HCT116 (cell line): ENCODE data around the gene VPS41. TPM values are rescaled to one million over a fixed set of nuclear protein-coding genes. Genes with fewer than 3 reads are reported as not detected.

Source experiments
- ATAC-seq: fragments of 200-7000 bp; cut with Tn5 transposase; 2 replicates; pipeline ENCODE4 v1.9.1; 2020; ENCODE audit warnings: mild to moderate bottlenecking, moderate library complexity
- BruUV-seq: library from RNA; stranded (reverse); fragments of 400-500 nt; replicated peaks from 2 replicates; lab custom pipeline; 2021; lab: Mats Ljungman, UMichigan
- CTCF ChIA-PET: fragments of 300-600 bp; sonication (Branson Sonifier 250); formaldehyde crosslinking; loops from one replicate; lab custom pipeline; 2021; ENCODE audit warnings: antibody characterized with exemption; lab: Charles Lee
- POLR2A ChIA-PET: fragments of 300-600, 350-600 bp; sonication (Branson Sonifier 250); formaldehyde crosslinking; loops from one replicate; lab custom pipeline; 2021; ENCODE audit warnings: antibody characterized with exemption; lab: Charles Lee
- RAD21 ChIA-PET, 2 experiments: fragments of 300-600 bp; sonication (Branson Sonifier 250); formaldehyde crosslinking; loops; one replicate each; lab custom pipeline; 2023; ENCODE audit warnings: low total read pairs in 2 of 2; ENCODE audit not compliant: uncharacterized antibody in 2 of 2, unreplicated experiment in 2 of 2, low non-redundant PET in 1 of 2; lab: Charles Lee
- DNase-seq: peaks from one replicate; pipeline ENCODE4 v3.0.0-alpha.2; 2010; ENCODE audit warnings: low read depth, low spot score
- H2AFZ ChIP-seq: fragments of 200-600 bp; shearing (Covaris generic), sonication (generic); 2 replicates; pipeline ENCODE4 v1.6.1; 2017; ENCODE audit warnings: low read depth, mixed run types, mixed read lengths, antibody characterized with exemption, low read length; ENCODE audit not compliant: poor library complexity, severe bottlenecking
- H3K27ac ChIP-seq: 2 replicates; pipeline ENCODE4 v1.5.1; 2012; ENCODE audit warnings: low read depth, low read length
- H3K27me3 ChIP-seq: fragments of 200-600 bp; sonication (generic); 2 replicates; pipeline ENCODE4 v1.6.1; 2016; ENCODE audit warnings: mixed run types, low read length, mixed read lengths; ENCODE audit not compliant: insufficient read depth
- H3K36me3 ChIP-seq, 2 experiments: fragments of 200-500 bp in 1 of 2; fragments of 200-600 bp in 1 of 2; sonication (Bioruptor generic) in 1 of 2; sonication (generic) in 1 of 2; 2 replicates each; pipeline versions ENCODE4 v1.5.1 to v1.6.1; 2014 to 2016; ENCODE audit warnings: low read length in 2 of 2, inconsistent platforms in 1 of 2, mixed read lengths in 1 of 2, mixed run types in 1 of 2; ENCODE audit not compliant: insufficient read depth in 2 of 2, control insufficient read depth in 1 of 2
- H3K4me1 ChIP-seq, 2 experiments: fragments of 200-600 bp in 1 of 2; sonication (generic) in 1 of 2; 2 replicates each; pipeline versions ENCODE4 v1.5.1 to v1.6.1; 2012 to 2017; ENCODE audit warnings: low read length in 2 of 2, inconsistent platforms in 1 of 2, mild to moderate bottlenecking in 1 of 2, mixed read lengths in 1 of 2, mixed run types in 1 of 2, moderate library complexity in 1 of 2; ENCODE audit not compliant: insufficient read depth in 2 of 2, control insufficient read depth in 1 of 2
- H3K4me2 ChIP-seq: fragments of 200-600 bp; sonication (generic); 2 replicates; pipeline ENCODE4 v1.6.1; 2017; ENCODE audit warnings: mixed run types, low read length, mixed read lengths
- H3K4me3 ChIP-seq, 2 experiments: fragments of 200-600 bp in 1 of 2; sonication (generic) in 1 of 2; replicated peaks in 1 of 2; 2 replicates each; pipeline ENCODE4 v1.5.1; 2011 to 2016; ENCODE audit warnings: low read length in 2 of 2, control low read depth in 1 of 2, low read depth in 1 of 2, mild to moderate bottlenecking in 1 of 2, mixed read lengths in 1 of 2, mixed run types in 1 of 2
- H3K79me2 ChIP-seq: fragments of 200-600 bp; sonication (generic); 2 replicates; pipeline ENCODE4 v1.6.1; 2017; ENCODE audit warnings: mild to moderate bottlenecking, mixed run types, low read length, moderate library complexity, mixed read lengths; ENCODE audit not compliant: insufficient read depth
- H3K9ac ChIP-seq: fragments of 200-600 bp; sonication (generic); 2 replicates; pipeline ENCODE4 v1.6.1; 2016; ENCODE audit warnings: low read length, mixed read lengths
- H3K9me2 ChIP-seq: fragments of 200-600 bp; sonication (generic), shearing (Covaris generic); 2 replicates; pipeline ENCODE4 v1.6.1; 2017; ENCODE audit warnings: mixed run types, mild to moderate bottlenecking, moderate library complexity; ENCODE audit not compliant: insufficient read depth
- H3K9me3 ChIP-seq, 2 experiments: fragments of 200-500 bp in 1 of 2; fragments of 200-600 bp in 1 of 2; sonication (Bioruptor generic) in 1 of 2; sonication (generic) in 1 of 2; 2 replicates each; pipeline ENCODE4 v1.6.1; 2014 to 2017; ENCODE audit warnings: low read length in 2 of 2, mixed read lengths in 2 of 2, inconsistent platforms in 1 of 2, low read depth in 1 of 2, mild to moderate bottlenecking in 1 of 2, mixed run types in 1 of 2, moderate library complexity in 1 of 2; ENCODE audit not compliant: control insufficient read depth in 1 of 2, insufficient read depth in 1 of 2
- H4K20me1 ChIP-seq: fragments of 200-600 bp; sonication (generic), shearing (Covaris generic); 2 replicates; pipeline ENCODE4 v1.6.1; 2017; ENCODE audit warnings: mixed run types, mild to moderate bottlenecking, moderate library complexity; ENCODE audit not compliant: insufficient read depth
- ELF1 ChIP-seq: IDR thresholded peaks from 2 replicates; pipeline ENCODE4 v1.6.1; 2012; ENCODE audit warnings: low read depth, borderline replicate concordance
- EZH2 ChIP-seq: fragments of 200-600 bp; sonication (generic); IDR thresholded peaks from 2 replicates; pipeline ENCODE4 v1.6.1; 2017; ENCODE audit warnings: antibody characterized with exemption, mixed run types
- POLR2A ChIP-seq: IDR thresholded peaks from 2 replicates; pipeline ENCODE4 v1.7.0; 2011; ENCODE audit warnings: borderline replicate concordance; ENCODE audit not compliant: insufficient read depth, insufficient read length; ENCODE audit errors: extremely low read depth
- POLR2AphosphoS5 ChIP-seq: IDR thresholded peaks from 2 replicates; pipeline ENCODE4 v1.6.1; 2011; ENCODE audit warnings: mild to moderate bottlenecking, low read depth, low read length, moderate library complexity
- SRF ChIP-seq: IDR thresholded peaks from 2 replicates; pipeline ENCODE4 v1.6.1; 2012; ENCODE audit warnings: low read depth
- intact Hi-C: fragments of 100-400 bp; cut with micrococcal nuclease; formaldehyde crosslinking; loops from 2 replicates; pipeline ENCODE4 v1.10.0; 2022
- total RNA-seq: library from RNA; stranded (reverse); gene quantifications from one replicate; pipeline ENCODE4 v1.2.1, GENCODE V29; 2021; ENCODE audit not compliant: unreplicated experiment
- TF ChIP-seq, protein P1 (sequence below): IDR thresholded peaks from 2 replicates; pipeline ENCODE4 v1.6.1; 2012
- TF ChIP-seq, protein P2 (sequence below), 3 experiments: fragments of 200-600 bp in 1 of 3; sonication (generic) in 1 of 3; IDR thresholded peaks in 2 of 3; conservative IDR thresholded peaks in 1 of 3; 2 replicates each; pipeline ENCODE4 v1.5.1; 2012 to 2017; ENCODE audit warnings: low read depth in 2 of 3, low read length in 2 of 3, antibody characterized with exemption in 1 of 3, borderline replicate concordance in 1 of 3, control low read depth in 1 of 3, mild to moderate bottlenecking in 1 of 3, mixed read lengths in 1 of 3, mixed run types in 1 of 3, moderate library complexity in 1 of 3; ENCODE audit not compliant: insufficient read depth in 1 of 3
- TF ChIP-seq, protein P3 (sequence below): IDR thresholded peaks from 2 replicates; pipeline ENCODE4 v1.6.1; 2012; ENCODE audit warnings: low read depth

Gene VPS41
- total RNA-seq, 1 experiment from 2014 or later: 72.2 TPM

DNA sequence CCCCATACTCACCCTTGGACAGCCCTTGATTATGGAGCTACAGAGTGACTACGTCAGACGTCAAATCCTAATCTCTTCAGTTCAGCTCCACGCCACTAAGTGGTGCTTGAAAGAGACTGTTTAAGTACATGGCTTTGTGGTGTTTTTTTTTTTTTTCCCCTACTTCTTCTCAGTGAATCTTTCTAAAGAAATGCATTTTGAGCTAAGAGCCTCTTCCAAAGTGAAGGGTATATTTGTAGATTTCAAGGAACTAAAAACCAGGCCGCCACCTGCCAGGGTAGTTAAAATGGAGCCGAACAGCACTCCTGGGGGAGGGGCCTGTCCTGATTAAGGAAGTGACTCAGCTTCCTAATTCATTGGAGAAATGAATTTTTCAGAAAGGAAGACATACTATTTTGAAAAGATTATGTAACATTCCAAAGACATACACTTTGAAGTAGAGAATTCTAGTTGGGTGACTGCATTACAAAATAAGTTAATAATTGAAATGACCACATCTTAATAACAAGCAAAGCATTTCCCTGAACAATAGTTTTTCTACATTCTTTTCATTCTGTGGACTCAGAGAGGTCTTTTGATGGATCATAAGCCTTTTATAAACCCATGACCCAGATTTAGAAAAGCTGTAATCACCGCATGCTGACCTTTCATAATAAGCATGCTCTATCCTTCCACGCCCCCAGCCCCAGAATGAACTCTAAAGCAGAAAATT lies 20.6 kb upstream of the VPS41 start:
- Histone ChIP-seq H3K4me2 (no peak overlapping the region), H2AFZ (peak overlapping the region; percentile 60), H3K9me2 (no peaks in the 10 kb centered on the region), H3K27ac (no peak overlapping the region), H3K36me3 (no peaks in the 10 kb centered on the region), H3K4me3 (no peak overlapping the region), H3K27me3 (0 out of 2 replicates have a peak, but pooled peaks cover under 1% of the 10 kb centered on the region), H3K9ac (no peak overlapping the region), H3K4me1 (0 out of 4 replicates have a peak, but pooled peaks cover 0 to 3% of the 10 kb centered on the region in 2 experiments), H3K79me2 (no peaks in the 10 kb centered on the region), H3K9me3 (no peaks in the 10 kb centered on the region), H4K20me1 (no peaks in the 10 kb centered on the region)
- ATAC-seq (no peak), DNase-seq (no peak)
- CTCF ChIA-PET: interaction anchor here (0.8 to 1.4 kb wide), 2 partner anchors 10 to 49 kb away, joined by 3 read pairs; no protein-coding TSS in a partner anchor
- BruUV-seq: no TSS peak
- TF ChIP-seq, protein P1, sequence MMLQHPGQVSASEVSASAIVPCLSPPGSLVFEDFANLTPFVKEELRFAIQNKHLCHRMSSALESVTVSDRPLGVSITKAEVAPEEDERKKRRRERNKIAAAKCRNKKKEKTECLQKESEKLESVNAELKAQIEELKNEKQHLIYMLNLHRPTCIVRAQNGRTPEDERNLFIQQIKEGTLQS: no peak
- TF ChIP-seq, protein P2, sequence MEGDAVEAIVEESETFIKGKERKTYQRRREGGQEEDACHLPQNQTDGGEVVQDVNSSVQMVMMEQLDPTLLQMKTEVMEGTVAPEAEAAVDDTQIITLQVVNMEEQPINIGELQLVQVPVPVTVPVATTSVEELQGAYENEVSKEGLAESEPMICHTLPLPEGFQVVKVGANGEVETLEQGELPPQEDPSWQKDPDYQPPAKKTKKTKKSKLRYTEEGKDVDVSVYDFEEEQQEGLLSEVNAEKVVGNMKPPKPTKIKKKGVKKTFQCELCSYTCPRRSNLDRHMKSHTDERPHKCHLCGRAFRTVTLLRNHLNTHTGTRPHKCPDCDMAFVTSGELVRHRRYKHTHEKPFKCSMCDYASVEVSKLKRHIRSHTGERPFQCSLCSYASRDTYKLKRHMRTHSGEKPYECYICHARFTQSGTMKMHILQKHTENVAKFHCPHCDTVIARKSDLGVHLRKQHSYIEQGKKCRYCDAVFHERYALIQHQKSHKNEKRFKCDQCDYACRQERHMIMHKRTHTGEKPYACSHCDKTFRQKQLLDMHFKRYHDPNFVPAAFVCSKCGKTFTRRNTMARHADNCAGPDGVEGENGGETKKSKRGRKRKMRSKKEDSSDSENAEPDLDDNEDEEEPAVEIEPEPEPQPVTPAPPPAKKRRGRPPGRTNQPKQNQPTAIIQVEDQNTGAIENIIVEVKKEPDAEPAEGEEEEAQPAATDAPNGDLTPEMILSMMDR (IDR thresholded peaks at IDR 0.05 in 2 of 3, conservative IDR thresholded peaks at IDR 0.05 in 1 of 3; ENCODE audit: borderline replicate concordance in 1 of 3, insufficient read depth in 1 of 3, low read depth in 2 of 3, low read length in 2 of 3): 0 out of 6 replicates have a peak, but pooled peaks of 1 of the 3 experiments have one; percentile 9
- no peak for TF ChIP-seq SRF
- TF ChIP-seq EZH2: no peak
- intact Hi-C loops: loop anchor here (5.0 kb wide), 1 partner anchor 132 kb away; no protein-coding TSS in a partner anchor
- RAD21 ChIA-PET: no interaction called here
- POLR2A ChIA-PET: no interaction called here

DNA sequence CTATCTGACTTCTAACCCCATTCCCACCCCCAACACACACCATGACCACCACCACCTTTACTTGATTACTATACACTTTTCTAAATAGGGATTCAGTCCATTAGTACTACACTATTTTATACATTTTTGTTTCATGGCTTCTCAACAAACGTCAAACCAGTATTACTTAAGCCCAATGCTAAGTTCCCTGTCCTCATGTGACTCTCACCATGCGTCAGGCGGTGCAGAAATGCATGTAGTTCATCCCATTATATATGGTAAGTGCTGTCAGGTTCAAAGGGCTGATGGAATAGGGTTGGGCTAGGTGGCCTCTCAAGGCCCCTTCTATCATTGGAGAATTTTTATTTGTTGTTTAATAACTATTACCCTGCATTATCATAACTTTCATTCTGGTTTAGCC lies 19.5 kb upstream of the VPS41 start:
- ChIA-PET POLR2A (no interaction called here), CTCF (no interaction called here), RAD21 (no interaction called here)
- 0 out of 4 replicates have a peak, but pooled peaks cover 0 to 3% of the 10 kb centered on the region in 2 experiments for H3K4me1 ChIP-seq
- H3K79me2 ChIP-seq: no peaks in the 10 kb centered on the region
- ATAC-seq (no peak), DNase-seq (no peak)
- no peak overlapping the region for H3K4me2 ChIP-seq
- H3K9ac ChIP-seq: no peak overlapping the region
- intact Hi-C loops: no loop called here
- H3K9me2 ChIP-seq: no peaks in the 10 kb centered on the region
- no peak overlapping the region for H3K27ac ChIP-seq
- H3K4me3 ChIP-seq: no peak overlapping the region
- BruUV-seq: no TSS peak
- H3K27me3 ChIP-seq: peaks cover 11% of the 10 kb centered on the region; the same call in 1 of the 2 replicates
- H4K20me1 ChIP-seq: no peaks in the 10 kb centered on the region
- TF ChIP-seq, protein P3, sequence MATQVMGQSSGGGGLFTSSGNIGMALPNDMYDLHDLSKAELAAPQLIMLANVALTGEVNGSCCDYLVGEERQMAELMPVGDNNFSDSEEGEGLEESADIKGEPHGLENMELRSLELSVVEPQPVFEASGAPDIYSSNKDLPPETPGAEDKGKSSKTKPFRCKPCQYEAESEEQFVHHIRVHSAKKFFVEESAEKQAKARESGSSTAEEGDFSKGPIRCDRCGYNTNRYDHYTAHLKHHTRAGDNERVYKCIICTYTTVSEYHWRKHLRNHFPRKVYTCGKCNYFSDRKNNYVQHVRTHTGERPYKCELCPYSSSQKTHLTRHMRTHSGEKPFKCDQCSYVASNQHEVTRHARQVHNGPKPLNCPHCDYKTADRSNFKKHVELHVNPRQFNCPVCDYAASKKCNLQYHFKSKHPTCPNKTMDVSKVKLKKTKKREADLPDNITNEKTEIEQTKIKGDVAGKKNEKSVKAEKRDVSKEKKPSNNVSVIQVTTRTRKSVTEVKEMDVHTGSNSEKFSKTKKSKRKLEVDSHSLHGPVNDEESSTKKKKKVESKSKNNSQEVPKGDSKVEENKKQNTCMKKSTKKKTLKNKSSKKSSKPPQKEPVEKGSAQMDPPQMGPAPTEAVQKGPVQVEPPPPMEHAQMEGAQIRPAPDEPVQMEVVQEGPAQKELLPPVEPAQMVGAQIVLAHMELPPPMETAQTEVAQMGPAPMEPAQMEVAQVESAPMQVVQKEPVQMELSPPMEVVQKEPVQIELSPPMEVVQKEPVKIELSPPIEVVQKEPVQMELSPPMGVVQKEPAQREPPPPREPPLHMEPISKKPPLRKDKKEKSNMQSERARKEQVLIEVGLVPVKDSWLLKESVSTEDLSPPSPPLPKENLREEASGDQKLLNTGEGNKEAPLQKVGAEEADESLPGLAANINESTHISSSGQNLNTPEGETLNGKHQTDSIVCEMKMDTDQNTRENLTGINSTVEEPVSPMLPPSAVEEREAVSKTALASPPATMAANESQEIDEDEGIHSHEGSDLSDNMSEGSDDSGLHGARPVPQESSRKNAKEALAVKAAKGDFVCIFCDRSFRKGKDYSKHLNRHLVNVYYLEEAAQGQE: no peak
- TF ChIP-seq EZH2: no peak
- no peak for TF ChIP-seq POLR2A
- no peak for TF ChIP-seq ELF1
- TF ChIP-seq POLR2AphosphoS5: no peak
- H3K9me3 ChIP-seq: no peaks in the 10 kb centered on the region
- H2AFZ ChIP-seq: no peak overlapping the region
- no peaks in the 10 kb centered on the region for H3K36me3 ChIP-seq
